Natural killer cell (primary cell): ENCODE results near the gene MTFR1L. TPM values are rescaled to one million over a fixed set of nuclear protein-coding genes. Genes with fewer than 3 reads are reported as not detected.

Experiments used
- ATAC-seq, 3 donors: fragments of 150-1000 bp in 2 of 3; fragments of 200-7000 bp in 1 of 3; cut with Tn5 transposase; 1 replicate in 1 of 3; 2 replicates in 2 of 3; pipeline ENCODE4 v1.10.0; 2021; ENCODE audit warnings: mild to moderate bottlenecking in 2 of 3, moderate library complexity in 2 of 3
- DNase-seq, 2 donors: peaks; one replicate each; pipeline versions ENCODE4 v3.0.0 to v3.0.0-alpha.2; 2013 to 2021; ENCODE audit warnings: mixed read lengths in 1 of 2
- H3K27ac ChIP-seq: one replicate; pipeline ENCODE4 v1.5.1; 2013; ENCODE audit warnings: mild to moderate bottlenecking, low read length
- H3K27me3 ChIP-seq: one replicate; pipeline ENCODE4 v1.6.1; 2013; ENCODE audit warnings: low read length; ENCODE audit not compliant: control insufficient read depth, insufficient read depth
- H3K36me3 ChIP-seq: one replicate; pipeline ENCODE4 v1.6.1; 2013; ENCODE audit warnings: low read length; ENCODE audit not compliant: control insufficient read depth, insufficient read depth
- H3K4me1 ChIP-seq: one replicate; pipeline ENCODE4 v1.6.1; 2013; ENCODE audit warnings: low read length; ENCODE audit not compliant: control insufficient read depth, insufficient read depth
- H3K4me3 ChIP-seq: one replicate; pipeline ENCODE4 v1.5.1; 2013; ENCODE audit warnings: low read length
- H3K9me3 ChIP-seq: one replicate; pipeline ENCODE4 v1.6.1; 2013; ENCODE audit warnings: low read length; ENCODE audit not compliant: control insufficient read depth, insufficient read depth
- H3K27ac Mint-ChIP-seq, 2 donors: one replicate each; pipeline ENCODE4 v1.8.0; 2022; ENCODE audit warnings: mild to moderate bottlenecking in 2 of 2, mixed read lengths in 2 of 2, moderate library complexity in 1 of 2
- H3K27me3 Mint-ChIP-seq, 2 donors: one replicate each; pipeline ENCODE4 v1.8.0; 2022; ENCODE audit warnings: low read depth in 2 of 2, mixed read lengths in 2 of 2
- H3K36me3 Mint-ChIP-seq: one replicate; pipeline ENCODE4 v1.8.0; 2022; ENCODE audit warnings: mixed read lengths
- H3K4me1 Mint-ChIP-seq, 2 donors: one replicate each; pipeline ENCODE4 v1.8.0; 2022; ENCODE audit warnings: mixed read lengths in 2 of 2
- H3K4me3 Mint-ChIP-seq: one replicate; pipeline ENCODE4 v1.8.0; 2022; ENCODE audit warnings: mild to moderate bottlenecking, moderate library complexity, mixed read lengths
- H3K9me3 Mint-ChIP-seq, 2 donors: one replicate each; pipeline ENCODE4 v1.8.0; 2022; ENCODE audit warnings: mixed read lengths in 2 of 2
- CTCF ChIP-seq: fragments of 200-600 bp; IDR thresholded peaks from one replicate; pipeline ENCODE4 v1.8.0; 2022; ENCODE audit warnings: antibody characterized with exemption
- WGBS: methylation state at CpG from one replicate; pipeline ENCODE4 v1.1.7; 2013; ENCODE audit warnings: missing lambda C conversion rate; ENCODE audit not compliant: insufficient coverage; 5-methylcytosine and 5-hydroxymethylcytosine counted together
- intact Hi-C: fragments of 100-400 bp; cut with micrococcal nuclease; formaldehyde crosslinking; loops from one replicate; pipeline ENCODE4 v1.14.2; 2022
- total RNA-seq, 4 donors: library from RNA; stranded (reverse); fragments of 120-200 nt in 1 of 4; gene quantifications; one replicate each; pipeline versions ENCODE4 v1.2.3 to v1.2.4, GENCODE V29; 2013 to 2022

The MTFR1L gene
- total RNA-seq, 3 donors from 2014 or later (not counting 1 experiment from before 2014, with no cell fraction given): 33.4 to 39.0 (median 39.0) TPM

GRCh38 chr1:25871704-25872494, 52.1 kb downstream of the MTFR1L start:
- 87% methylated on average over 9 of the region's 9 CpGs for WGBS
- Histone ChIP-seq H3K36me3 (no peaks in the 10 kb centered on the region), H3K27me3 (no peaks in the 10 kb centered on the region), H3K27ac (no peak overlapping the region), H3K4me1 (peaks cover 18% of the 10 kb centered on the region), H3K4me3 (no peak overlapping the region), H3K9me3 (no peaks in the 10 kb centered on the region)
- intact Hi-C loops: no loop called here
- Mint-ChIP-seq H3K27ac (no peak overlapping the region), H3K9me3 (no peaks in the 10 kb centered on the region), H3K4me3 (no peak overlapping the region), H3K27me3 (no peaks in the 10 kb centered on the region), H3K36me3 (no peaks in the 10 kb centered on the region), H3K4me1 (peaks cover 0 to 16% of the 10 kb centered on the region in 2 donors)
- ATAC-seq: no peak
- DNase-seq: no peak
- TF ChIP-seq CTCF: no peak

GRCh38 chr1:25872713-25873112, 53.0 kb downstream of the MTFR1L start:
- H3K36me3 Mint-ChIP-seq: no peaks in the 10 kb centered on the region
- no peaks in the 10 kb centered on the region for H3K27me3 Mint-ChIP-seq
- TF ChIP-seq CTCF: no peak
- ATAC-seq: no peak
- no peaks in the 10 kb centered on the region for H3K27me3 ChIP-seq
- no peak overlapping the region for H3K4me3 Mint-ChIP-seq
- no peaks in the 10 kb centered on the region for H3K9me3 ChIP-seq
- no peak for DNase-seq
- H3K27ac ChIP-seq: no peak overlapping the region
- intact Hi-C loops: no loop called here
- no peaks in the 10 kb centered on the region for H3K36me3 ChIP-seq
- H3K4me3 ChIP-seq: no peak overlapping the region
- peaks cover 18% of the 10 kb centered on the region for H3K4me1 ChIP-seq
- no peaks in the 10 kb centered on the region for H3K9me3 Mint-ChIP-seq
- H3K4me1 Mint-ChIP-seq: peaks cover 0 to 16% of the 10 kb centered on the region in 2 donors
- WGBS: 9% methylated on average over 1 of the region's 2 CpGs
- no peak overlapping the region for H3K27ac Mint-ChIP-seq

- H3K4me3 Mint-ChIP-seq: no peak overlapping the region
- peaks cover 0 to 16% of the 10 kb centered on the region in 2 donors for H3K4me1 Mint-ChIP-seq
Measured at GRCh38 chr1:25873120-25873519, 53.4 kb downstream of the MTFR1L start.

More at GRCh38 chr1:25873120-25873519, 53.4 kb downstream of the MTFR1L start:
- H3K4me1 ChIP-seq: peaks cover 18% of the 10 kb centered on the region
- no peak for TF ChIP-seq CTCF
- no peaks in the 10 kb centered on the region for H3K9me3 Mint-ChIP-seq
- no peak for DNase-seq
- no peak for ATAC-seq
- no peaks in the 10 kb centered on the region for H3K36me3 ChIP-seq
- 92% methylated on average over 3 of the region's 3 CpGs for WGBS
- no peaks in the 10 kb centered on the region for H3K27me3 ChIP-seq
- no peak overlapping the region for H3K27ac Mint-ChIP-seq
- no peak overlapping the region for H3K4me3 ChIP-seq
- H3K27ac ChIP-seq: no peak overlapping the region
- no peaks in the 10 kb centered on the region for H3K27me3 Mint-ChIP-seq
- H3K9me3 ChIP-seq: no peaks in the 10 kb centered on the region
- intact Hi-C loops: no loop called here
- no peaks in the 10 kb centered on the region for H3K36me3 Mint-ChIP-seq
